Duodenal mucosa (tissue), 2 donors: ENCODE results near the gene ASB12.

ENCODE experiments used
- H3K27ac ChIP-seq: one replicate; pipeline ENCODE4 v1.7.0; 2013; ENCODE audit warnings: low read depth, low read length
- H3K27me3 ChIP-seq, 2 donors: one replicate each; pipeline ENCODE4 v1.7.0; 2013; ENCODE audit warnings: low read length in 2 of 2, control low read depth in 1 of 2; ENCODE audit not compliant: insufficient read depth in 2 of 2, control insufficient read depth in 1 of 2
- H3K36me3 ChIP-seq, 2 donors: one replicate each; pipeline ENCODE4 v1.7.0; 2013; ENCODE audit warnings: low read length in 2 of 2, control low read depth in 1 of 2; ENCODE audit not compliant: insufficient read depth in 2 of 2, control insufficient read depth in 1 of 2
- H3K4me1 ChIP-seq, 2 donors: one replicate each; pipeline ENCODE4 v1.7.0; 2013; ENCODE audit warnings: low read length in 2 of 2, control low read depth in 1 of 2; ENCODE audit not compliant: insufficient read depth in 2 of 2, control insufficient read depth in 1 of 2
- H3K4me3 ChIP-seq, 2 donors: one replicate each; pipeline ENCODE4 v1.7.0; 2013; ENCODE audit warnings: low read length in 2 of 2, low read depth in 1 of 2
- H3K9ac ChIP-seq, 2 donors: one replicate each; pipeline ENCODE4 v1.7.0; 2013; ENCODE audit warnings: low read length in 2 of 2, low read depth in 1 of 2
- H3K9me3 ChIP-seq, 2 donors: one replicate each; pipeline ENCODE4 v1.7.0; 2013; ENCODE audit warnings: low read length in 2 of 2, control low read depth in 1 of 2; ENCODE audit not compliant: control insufficient read depth in 1 of 2

ASB12 gene

GRCh38 chrX:64187762-64188150 lies 42.7 kb downstream of the ASB12 start:
- no peak overlapping the region for H3K4me3 ChIP-seq
- no peak overlapping the region for H3K9ac ChIP-seq
- H3K36me3 ChIP-seq: peaks cover 6 to 23% of the 10 kb centered on the region in 2 donors
- no peaks in the 10 kb centered on the region for H3K27me3 ChIP-seq
- no peak overlapping the region for H3K27ac ChIP-seq
- H3K4me1 ChIP-seq: no peaks in the 10 kb centered on the region
- H3K9me3 ChIP-seq: no peaks in the 10 kb centered on the region

GRCh38 chrX:64186974-64187761 lies 43.2 kb downstream of the ASB12 start:
- H3K27me3 ChIP-seq: no peaks in the 10 kb centered on the region
- no peaks in the 10 kb centered on the region for H3K9me3 ChIP-seq
- no peaks in the 10 kb centered on the region for H3K4me1 ChIP-seq
- no peak overlapping the region for H3K4me3 ChIP-seq
- peaks cover 6 to 19% of the 10 kb centered on the region in 2 donors for H3K36me3 ChIP-seq
- no peak overlapping the region for H3K9ac ChIP-seq
- no peak overlapping the region for H3K27ac ChIP-seq

GRCh38 chrX:64184396-64184795 lies 46.0 kb downstream of the ASB12 start:
- H3K27ac ChIP-seq: no peak overlapping the region
- H3K27me3 ChIP-seq: no peaks in the 10 kb centered on the region
- no peaks in the 10 kb centered on the region for H3K36me3 ChIP-seq
- H3K4me3 ChIP-seq: no peak overlapping the region
- no peaks in the 10 kb centered on the region for H3K4me1 ChIP-seq
- H3K9me3 ChIP-seq: no peaks in the 10 kb centered on the region
- no peak overlapping the region for H3K9ac ChIP-seq

- H3K27ac ChIP-seq: no peak overlapping the region
- H3K27me3 ChIP-seq: no peaks in the 10 kb centered on the region
- no peaks in the 10 kb centered on the region for H3K9me3 ChIP-seq
- no peak overlapping the region for H3K9ac ChIP-seq
- H3K4me1 ChIP-seq: no peaks in the 10 kb centered on the region
- H3K36me3 ChIP-seq: no peaks in the 10 kb centered on the region
- no peak overlapping the region for H3K4me3 ChIP-seq
These were observed 48.2 kb downstream of the ASB12 start for GRCh38 chrX:64182208-64182607.

- H3K4me1 ChIP-seq: no peaks in the 10 kb centered on the region
- H3K27ac ChIP-seq: no peak overlapping the region
- no peaks in the 10 kb centered on the region for H3K9me3 ChIP-seq
- H3K9ac ChIP-seq: no peak overlapping the region
- H3K4me3 ChIP-seq: no peak overlapping the region
- no peaks in the 10 kb centered on the region for H3K27me3 ChIP-seq
- no peaks in the 10 kb centered on the region for H3K36me3 ChIP-seq
These were observed 53.5 kb downstream of the ASB12 start for GRCh38 chrX:64176876-64177275.
